GM10266 (cell line): ENCODE results near the gene ZMYND12.
"Not testable (repeated sequence)": the region's sequence is repeated elsewhere in the genome, so short reads cannot be mapped to it uniquely, and the experiment has no call there.

Experiments
- DNase-seq: peaks from one replicate; pipeline ENCODE4 v3.0.0; 2012; ENCODE audit errors: extremely low spot score
- TF ChIP-seq, protein P1 (sequence below): IDR thresholded peaks from 2 replicates; pipeline ENCODE4 v1.5.1; 2012; ENCODE audit warnings: mild to moderate bottlenecking, low read depth; ENCODE audit not compliant: control insufficient read depth, insufficient read depth; ENCODE audit errors: missing control alignments

The ZMYND12 gene

DNA sequence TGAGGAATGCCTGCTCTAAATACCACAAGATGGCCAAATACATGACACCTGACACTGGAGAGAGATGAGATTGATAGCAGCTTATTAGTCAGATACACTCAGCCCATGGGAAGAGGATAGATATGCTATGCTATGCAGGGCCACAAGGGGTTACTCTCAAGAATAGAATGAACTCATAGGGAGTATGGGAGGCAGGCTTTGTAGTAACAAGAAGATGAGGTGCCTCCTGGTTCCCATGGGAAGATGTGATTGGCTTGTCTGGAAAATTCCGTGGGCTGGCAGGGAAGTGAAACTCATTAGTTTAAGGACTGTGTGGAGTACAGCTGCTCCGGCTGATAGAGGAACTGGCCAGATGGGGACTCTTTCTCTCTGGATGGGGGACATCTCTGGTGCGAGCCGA, 23.8 kb upstream of the ZMYND12 start:
- TF ChIP-seq, protein P1, sequence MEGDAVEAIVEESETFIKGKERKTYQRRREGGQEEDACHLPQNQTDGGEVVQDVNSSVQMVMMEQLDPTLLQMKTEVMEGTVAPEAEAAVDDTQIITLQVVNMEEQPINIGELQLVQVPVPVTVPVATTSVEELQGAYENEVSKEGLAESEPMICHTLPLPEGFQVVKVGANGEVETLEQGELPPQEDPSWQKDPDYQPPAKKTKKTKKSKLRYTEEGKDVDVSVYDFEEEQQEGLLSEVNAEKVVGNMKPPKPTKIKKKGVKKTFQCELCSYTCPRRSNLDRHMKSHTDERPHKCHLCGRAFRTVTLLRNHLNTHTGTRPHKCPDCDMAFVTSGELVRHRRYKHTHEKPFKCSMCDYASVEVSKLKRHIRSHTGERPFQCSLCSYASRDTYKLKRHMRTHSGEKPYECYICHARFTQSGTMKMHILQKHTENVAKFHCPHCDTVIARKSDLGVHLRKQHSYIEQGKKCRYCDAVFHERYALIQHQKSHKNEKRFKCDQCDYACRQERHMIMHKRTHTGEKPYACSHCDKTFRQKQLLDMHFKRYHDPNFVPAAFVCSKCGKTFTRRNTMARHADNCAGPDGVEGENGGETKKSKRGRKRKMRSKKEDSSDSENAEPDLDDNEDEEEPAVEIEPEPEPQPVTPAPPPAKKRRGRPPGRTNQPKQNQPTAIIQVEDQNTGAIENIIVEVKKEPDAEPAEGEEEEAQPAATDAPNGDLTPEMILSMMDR: no peak
- DNase-seq: no peak

DNA sequence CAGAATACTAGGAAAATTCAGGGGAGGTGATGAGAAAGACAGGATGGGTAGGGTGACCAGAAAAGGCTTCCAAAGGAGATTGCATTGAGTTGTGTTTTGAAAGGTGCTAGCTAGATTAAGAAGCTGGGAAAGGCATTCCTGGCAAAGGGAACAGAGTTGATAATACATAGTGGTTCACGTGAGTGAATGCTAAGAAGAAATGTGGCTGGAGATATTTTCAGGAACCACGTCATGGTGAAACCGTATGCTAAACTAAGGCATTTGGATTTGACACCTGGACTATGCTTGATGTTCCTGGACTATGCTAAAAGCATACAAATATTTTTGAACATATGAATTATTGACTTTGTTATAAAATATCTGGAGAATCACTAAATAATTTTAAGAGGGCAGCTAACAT, 22.0 kb upstream of the ZMYND12 start:
- TF ChIP-seq, protein P1: no peak

DNA sequence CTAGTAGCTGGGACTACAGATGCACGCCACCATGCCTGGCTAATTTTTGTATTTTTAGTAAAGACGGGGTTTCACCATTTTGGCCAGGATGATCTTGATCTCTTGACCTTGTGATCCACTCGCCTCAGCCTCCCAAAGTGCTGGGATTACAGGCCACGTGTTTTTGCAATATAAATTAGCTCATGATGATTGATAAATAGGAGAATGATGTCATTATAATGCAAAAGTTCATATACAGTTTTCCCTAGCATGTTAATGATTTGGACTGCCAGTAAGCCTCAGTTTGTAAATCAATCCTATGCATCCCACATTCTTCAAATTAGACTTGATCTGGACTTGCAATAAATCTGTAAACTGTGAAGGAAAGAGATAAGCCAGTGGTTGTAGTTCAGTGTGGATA, 21.5 kb upstream of the ZMYND12 start:
- not testable (repeated sequence) for DNase-seq

More for the DNA sequence above, 22.0 kb upstream of the ZMYND12 start:
- no peak for DNase-seq

DNA sequence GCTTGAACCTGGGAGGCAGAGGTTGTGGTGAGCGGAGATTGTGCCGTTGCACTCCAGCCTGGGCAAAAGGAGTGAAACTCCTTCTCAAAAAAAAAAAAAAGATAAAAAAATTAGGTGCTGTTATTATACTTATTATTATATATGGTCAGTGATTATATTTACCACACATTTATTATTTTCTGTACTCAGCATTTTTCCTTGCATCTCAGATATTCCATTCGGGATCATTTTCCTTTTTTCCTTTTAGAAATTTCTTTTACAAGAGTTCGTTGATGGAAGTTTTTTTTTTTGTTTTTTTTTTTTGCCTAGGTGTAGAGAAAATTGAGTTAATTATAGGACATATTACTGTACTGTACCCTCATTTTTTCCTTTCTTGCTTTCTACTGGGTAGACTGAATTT, 20.8 kb upstream of the ZMYND12 start:
- TF ChIP-seq, protein P1: no peak
- DNase-seq: no peak

DNA sequence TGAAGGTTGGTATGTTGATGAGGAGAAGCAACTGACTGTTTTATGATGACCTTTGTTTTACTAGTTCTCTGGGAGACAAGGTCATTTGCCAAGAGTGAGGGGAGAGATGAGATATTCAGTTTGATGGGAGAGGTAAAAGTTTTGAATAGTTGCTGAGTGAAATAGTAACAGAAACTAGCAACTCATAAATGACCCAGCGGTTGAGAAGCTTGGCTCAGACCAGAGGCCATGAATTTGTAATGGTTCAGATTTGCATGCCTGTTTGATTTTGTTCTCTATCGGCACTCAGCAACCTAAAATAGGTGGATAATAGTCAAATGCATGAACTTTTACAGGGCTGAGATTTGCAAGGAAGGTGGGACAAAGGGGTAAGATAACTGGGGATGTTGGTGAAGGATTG, 13.9 kb upstream of the ZMYND12 start:
- TF ChIP-seq, protein P1: no peak
- DNase-seq: peak; percentile 29

DNA sequence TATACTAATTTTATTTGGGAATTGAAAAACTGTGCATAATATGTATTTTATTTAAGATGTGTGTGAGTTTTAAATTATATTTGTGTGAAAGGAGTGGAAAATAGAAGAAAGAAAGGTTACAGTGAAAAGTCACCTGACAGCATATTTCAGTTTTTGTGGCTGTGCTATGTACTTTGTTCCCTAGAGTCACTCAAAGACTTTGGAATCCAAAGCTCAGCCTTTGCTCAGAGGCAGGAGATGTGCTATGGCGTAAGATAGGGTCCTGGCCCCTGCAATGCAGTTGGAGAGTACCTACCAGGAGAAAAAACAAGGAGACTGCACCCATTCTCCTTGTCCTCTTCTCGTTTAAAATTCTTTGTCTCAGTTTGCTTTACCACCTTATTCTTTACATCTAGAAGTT, 10.2 kb upstream of the ZMYND12 start:
- DNase-seq: no peak
- TF ChIP-seq, protein P1: no peak

DNA sequence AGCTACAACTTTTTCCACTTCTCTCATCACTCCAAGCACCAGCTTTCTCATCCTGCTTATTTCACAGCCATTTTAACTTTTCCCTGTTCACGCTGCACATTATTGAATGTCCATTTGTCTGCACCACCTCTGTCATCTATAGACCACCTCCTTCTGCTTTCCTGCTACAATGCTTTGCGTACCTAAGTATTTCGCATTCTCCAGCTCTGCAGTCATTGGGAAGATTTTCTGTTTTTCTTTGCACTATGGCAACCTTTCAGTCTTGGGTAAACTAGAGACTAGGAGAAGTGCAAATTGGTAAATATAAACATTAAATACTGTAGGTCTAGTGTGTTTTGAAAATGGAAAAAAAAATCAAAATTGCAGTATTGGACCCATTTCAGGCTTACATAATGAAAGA, 8.1 kb upstream of the ZMYND12 start:
- no peak for DNase-seq
- TF ChIP-seq, protein P1: no peak
